Limb (tissue), 2 donors: Measurements from ENCODE around the gene CCDC61.

ENCODE experiments used
- DNase-seq, 2 donors: peaks; one replicate each; pipeline ENCODE4 v3.0.0-alpha.2; 2016; ENCODE audit errors: extremely low spot score in 2 of 2

CCDC61 gene

DNA sequence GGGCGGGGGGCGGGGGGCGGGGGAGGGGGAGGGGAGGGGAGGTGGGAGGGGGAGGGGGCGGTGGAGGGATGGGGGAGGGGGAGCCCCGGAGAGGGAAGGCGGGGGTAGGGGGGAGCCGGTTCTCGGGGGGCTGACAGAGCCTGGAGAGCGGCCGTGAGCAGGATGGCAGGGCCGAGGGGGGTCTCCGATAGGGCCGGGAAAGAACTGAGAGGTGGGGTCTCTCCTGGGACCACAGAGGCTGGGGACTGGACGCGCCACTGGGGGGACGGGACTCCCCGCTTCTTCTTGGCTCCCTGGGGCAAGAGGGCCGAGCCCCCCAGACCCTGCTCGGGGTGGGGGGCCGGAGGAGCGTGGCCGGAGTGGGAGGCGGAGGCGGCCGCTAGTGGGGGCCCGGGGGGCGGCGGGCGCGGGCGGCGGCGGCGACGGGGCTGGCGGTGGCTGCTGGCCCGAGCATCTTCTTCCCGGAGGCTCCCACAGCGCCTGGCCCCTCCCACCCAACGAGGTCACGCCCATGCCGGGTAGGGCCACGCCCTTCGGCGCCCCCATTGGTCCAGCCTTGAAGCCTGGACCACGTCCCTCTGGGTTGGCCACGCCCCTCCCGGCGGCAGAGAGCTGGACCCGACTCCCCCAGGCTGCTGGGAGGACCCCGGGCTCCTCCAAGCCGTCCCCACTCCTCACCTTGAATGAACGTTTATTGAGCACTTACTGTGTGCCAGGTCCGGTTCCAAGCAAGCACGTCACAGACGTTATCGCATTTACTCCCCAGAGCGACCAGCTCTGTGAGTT lies 21.5 kb upstream of the CCDC61 start, which contains the start of gene NOVA2:
NOVA2 (minus strand) TSS at position 313 of the 786 bp plus-strand sequence. CDS start 514 bp downstream, outside the sequence.
- DNase-seq: peak in 1 of 2 donors; percentile 90

DNA sequence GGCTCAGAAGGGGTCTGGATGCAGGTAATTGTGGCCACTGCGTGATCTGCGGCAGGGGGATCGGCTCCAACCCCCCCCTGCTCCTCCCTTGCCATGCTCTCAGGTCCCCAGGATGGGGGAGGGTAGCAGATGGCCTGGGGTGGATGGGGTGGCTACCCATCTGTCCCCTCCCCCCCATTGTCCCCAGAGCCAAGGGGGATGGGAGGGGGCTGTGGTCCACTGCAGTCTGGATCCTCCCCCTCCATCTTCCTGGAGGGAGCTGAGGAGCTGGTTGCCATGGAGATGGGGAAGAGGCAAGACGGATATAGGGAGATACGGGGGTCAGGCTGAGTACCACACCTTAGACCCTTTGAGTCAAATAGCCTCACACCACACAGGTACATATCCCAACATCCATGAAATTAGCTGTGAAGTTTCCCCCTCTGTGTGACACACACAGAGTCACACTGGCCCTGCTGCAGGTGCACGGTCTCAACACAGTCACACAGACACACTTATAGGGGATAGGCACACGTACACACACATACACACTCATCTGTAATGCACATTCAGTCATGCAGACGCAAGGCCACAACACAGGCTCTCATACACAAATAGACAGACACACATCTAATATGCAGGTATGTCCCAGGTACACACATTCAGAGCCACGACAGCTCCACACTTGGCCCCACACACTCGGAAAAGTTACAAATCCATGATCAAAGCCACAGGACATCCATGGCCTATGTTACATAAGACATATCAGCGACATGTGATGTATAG lies 19.8 kb upstream of the CCDC61 start:
- peak in 1 of 2 donors; percentile 43 for DNase-seq

DNA sequence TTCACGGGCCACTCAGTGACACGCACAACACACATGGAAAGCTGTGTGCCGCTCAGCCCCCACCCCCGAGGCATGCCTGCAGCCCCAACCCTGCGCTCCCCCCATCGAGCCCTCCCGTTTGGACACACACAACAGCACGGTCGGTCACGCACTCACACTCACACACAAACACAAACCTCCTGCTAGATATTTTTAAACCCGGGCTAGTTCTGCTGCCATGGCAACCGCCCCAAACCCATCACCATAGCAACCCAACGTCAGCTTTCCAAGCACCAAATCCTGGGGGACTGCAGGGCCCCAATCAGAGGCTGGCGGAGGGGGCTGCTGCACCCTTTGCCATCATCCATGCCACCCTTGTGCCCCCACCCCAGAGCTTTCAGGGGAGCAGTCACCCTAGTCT lies 19.1 kb upstream of the CCDC61 start:
- DNase-seq: peak in 1 of 2 donors; percentile 77

DNA sequence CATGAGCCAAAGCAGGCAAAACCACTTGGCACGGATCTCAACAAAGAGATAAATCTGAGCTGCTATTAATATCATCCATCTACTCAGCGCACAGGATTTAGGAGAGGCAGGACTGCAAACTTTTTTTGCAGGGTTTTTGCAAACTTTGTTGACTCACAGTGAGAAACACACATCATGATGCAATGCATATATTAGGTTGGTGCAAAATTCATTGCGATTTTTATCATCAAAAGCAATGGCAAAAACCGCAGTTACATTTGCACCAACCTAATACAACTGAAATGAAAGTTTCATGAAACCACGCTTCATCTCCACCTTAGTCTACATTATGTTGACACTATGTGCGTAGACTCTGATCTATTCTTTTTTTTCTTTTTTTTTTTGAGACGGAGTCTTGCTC lies 17.1 kb upstream of the CCDC61 start:
- no peak for DNase-seq

DNA sequence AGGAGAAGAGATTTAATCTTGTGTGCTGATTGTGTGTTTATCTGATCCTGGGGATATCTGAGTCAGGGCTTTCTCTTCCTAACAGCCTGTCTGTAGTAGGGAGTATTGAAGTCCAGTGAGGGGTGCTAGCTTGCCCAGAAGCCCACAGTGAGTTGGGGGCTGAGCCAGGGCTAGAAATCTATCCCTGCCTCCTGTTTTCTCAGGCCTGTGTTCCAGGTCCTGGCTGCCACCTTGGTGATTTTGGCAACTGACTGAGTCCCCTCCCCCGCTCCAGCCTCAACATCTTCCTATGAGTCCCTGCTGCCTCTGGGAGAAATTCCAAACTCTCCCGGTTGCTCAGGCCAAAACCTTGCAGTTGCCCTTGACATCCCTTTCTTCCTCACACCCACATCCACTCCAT lies 13.9 kb upstream of the CCDC61 start:
- peak in 1 of 2 donors; percentile 40 for DNase-seq

DNA sequence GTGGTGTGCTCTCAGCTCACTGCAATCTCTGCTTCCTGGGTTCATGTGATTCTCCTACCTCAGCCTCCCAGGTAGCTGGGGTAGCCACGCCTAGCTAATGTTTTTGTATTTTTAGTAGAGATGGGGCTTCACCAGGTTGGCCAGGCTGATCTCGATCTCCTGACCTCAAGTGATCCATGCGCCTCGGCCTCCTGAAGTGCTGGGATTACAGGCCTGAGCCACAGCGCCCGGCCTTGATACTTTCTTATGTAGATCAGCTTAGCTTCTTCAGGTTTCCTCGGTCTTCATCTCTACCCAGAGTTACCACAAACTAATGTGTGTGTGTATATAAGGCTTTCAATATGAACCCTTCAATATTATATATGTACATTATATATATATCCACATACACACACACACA lies 9.9 kb upstream of the CCDC61 start:
- no peak for DNase-seq

DNA sequence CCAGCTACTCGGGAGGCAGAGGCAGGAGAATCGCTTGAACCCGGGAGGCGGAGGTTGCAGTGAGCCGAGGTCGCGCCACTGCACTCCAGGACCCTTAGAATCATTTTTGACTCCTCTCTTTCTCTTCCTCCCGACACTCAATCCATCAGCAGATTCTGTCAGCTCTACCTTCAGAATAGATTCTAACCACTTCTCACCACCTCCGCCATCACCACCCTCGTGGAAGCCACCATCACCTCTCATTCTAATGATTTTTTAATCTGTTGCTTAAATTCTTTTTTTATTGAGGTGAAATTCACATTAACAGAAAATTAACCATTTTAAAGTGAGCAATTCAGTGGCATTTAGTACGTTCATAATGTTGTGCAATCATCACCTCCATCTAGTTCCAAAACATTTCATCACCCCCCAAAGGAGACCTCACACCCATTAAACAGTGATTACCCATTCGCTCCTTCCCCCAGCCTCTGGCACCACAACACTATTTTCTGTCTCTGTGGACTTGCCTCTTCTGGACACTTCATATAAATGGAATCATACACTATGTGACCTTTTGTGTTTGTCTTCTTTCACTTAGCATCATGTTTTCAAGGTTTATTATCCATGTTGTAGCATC lies 5.0 kb upstream of the CCDC61 start:
- no peak for DNase-seq

DNA sequence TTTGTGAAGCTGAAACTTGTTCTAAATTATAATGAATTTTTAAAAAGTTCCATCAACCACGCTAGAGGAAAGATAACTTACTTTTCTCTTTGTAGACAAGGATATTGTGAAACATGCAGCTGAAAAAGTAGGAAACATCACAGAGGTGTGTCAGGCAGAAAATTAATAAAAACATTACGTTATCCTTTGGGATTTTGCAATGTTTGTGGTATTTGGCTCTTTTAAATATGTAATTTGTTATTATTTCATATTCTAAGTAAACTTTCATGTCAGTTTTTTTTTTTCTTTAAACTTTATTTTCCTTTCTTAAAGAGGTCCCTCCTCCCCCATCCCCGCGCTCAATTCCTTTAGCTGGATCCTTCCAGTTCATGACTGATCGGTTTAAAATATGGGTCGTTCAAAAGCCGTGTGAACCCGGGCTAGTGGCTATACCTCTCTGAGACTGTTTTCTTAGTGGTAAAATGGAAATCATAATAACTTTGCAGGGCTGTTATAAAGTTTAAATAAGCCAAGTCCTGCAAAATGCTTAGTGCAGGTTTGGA lies 740 bp upstream of the CCDC61 start:
- DNase-seq: no peak

DNA sequence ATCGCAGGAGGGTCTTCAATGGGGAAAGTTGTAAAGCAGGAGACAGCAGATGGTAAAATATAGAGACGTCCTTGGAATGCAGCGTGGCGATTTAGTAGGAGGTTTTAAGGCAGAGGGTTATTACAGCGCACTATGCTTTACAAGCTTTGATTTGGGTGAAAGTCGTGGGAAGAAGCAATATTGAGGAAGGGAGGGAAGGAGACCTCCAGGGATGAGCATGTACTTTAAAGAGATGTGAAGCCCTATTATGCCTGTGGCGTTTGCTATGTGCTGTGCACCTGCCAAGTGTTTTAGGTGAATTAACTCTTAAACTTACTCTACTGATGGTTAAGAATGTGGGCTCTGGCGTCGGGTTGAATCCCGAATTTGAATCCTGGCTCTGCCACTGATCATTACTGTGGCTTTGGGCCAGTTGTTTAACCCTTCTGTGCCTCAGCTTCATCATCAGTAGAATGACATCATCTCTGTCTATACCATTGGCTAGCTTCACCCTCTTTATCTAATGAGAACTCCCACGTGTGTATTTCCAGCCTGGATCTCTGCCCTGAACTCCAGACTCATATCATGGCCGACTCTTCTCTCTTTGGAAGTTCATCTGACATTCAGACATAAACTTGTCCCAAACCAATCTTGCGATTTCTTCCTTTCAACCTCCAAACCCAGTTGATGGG lies 583 bp downstream of the CCDC61 start:
- no peak for DNase-seq

DNA sequence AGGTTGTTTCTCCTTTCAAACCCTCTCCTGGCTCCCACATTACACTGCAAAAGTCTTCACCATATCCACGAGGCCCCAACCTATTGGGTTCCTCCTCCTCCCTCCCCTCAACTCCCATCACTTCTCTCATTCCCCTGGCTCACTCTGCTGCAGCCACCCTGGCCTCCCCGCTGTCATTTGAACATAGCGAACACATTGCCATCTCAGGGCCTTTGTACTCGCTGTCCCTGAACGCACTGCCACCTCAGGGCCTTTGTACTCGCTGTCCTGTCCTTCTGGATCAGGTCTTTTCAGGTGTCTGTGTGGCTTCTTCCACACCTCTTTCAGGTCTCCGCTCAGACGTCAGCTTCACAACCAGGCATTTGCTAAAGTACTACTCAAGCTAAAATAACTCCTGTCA lies 1.7 kb downstream of the CCDC61 start:
- DNase-seq: no peak

DNA sequence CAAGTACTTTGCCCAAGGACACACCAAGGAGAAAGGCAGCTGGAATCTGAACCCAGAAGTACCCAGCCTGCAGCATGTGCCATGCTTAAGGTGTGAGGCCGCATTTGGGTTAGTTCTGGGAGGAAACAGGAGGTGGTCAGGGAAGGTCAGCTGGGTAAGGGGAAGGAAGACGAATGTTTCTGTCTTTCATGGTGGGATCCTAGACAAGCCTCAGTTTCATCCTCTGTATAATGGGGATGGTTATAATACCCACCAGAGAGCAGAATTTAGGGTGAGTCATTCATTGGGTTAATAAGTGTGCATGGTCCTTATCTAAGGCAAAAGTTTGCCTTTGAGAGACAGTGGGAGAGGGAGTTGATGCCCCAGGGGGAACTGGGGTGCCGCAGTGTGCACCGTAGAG lies 3.6 kb downstream of the CCDC61 start:
- no peak for DNase-seq

DNA sequence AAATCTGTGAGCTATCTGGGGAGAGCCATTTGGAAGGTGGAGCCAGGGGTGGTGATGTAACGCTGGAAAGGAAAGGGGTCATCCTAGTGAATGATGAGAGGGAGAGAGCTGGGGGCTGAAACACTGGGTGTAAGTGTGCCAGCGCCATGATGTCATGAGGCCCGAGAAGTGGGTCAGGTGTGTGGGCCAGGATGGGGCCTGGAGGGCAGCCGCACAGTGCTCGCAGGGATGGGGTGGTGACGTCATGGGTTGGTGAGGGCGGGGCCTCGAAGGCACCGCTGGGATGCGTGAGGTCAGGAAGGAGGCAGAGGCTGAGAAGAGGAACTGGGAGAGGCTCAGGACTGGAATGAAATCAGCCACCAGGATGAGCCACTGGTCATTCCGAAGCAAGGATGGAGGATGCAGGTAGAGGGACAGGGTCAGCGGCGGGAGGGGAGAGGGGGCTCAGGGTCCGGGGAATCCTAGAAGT lies 4.4 kb downstream of the CCDC61 start:
- peak in 1 of 2 donors; percentile 74 for DNase-seq

DNA sequence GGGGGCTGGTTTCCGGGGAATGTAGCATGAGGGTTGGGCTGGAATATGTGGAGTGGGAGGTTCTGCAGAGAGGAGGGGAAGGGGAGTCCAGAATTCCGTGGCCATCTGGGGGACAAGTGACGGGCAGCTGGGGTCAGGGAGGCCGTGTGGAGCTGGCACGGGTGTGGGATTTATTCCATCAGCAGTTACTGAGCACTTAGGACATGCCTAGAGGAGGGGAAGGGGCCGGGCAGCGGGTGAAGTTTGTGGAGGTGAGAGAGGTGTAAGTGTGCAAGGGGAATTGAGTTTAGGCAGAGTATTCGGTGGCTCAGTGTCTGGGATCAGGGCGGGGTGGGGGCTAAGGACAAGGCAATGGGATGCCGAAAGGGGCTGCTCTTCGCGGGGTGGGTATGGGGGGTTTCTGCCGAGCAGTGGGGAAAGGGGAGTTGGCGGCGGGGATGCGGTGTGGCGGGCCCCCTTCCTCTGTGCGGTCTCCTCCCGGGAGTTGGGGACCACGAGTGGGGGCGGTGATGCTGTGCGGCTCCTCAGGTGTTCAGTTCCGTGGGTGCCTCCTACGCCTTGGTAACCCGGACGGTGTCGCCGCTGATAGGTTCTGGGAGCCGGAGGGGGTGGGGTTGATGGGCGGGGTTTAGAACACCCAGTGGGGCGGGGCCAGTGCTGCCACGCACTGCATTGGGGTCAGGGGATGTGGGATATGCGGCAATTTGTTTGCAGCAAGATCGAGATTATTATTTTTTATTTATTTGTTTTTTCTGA lies 5.4 kb downstream of the CCDC61 start:
- peak in 1 of 2 donors; percentile 70 for DNase-seq

DNA sequence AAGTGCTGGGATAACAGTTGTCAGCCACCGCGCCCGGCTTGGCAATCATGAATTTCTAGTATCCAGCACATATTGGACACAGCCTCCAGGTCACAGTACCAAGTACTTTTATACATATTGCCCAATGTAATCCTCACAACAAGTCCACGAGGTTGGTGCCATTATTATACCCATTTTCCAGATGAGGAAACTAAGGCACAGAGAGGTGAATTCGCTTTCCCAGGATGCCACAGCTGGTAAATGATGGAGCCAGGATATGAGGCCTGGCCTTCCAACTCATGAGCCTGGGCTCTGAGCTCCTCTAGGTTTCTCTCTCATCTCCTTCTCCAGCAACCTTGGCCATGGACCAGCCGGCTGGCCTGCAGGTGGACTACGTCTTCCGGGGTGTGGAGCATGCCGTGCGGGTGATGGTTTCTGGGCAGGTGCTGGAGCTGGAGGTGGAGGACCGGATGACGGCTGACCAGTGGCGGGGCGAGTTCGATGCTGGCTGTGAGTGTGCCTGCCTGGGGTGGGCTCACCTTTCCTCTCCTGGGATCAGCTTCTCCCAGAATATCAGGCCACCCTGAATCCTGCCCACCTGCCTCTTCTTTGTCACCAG lies 7.5 kb downstream of the CCDC61 start:
- no peak for DNase-seq

DNA sequence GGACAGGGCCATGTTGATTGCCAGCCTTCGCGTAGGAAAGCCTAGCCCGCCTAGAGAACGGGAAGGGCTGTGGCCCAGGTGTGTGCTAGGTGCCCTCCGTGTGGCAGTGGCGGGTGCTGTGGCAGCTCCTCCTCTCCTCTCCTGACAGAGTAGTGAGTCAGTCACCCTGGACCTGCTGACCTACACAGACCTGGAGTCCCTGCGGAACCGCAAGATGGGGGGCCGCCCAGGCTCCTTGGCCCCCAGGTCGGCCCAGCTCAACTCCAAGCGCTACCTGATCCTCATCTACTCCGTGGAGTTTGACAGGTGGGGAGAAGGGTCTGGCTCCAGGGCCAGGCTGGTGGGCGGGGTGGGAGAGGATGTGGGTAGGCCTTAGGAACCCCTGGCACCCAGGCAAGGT lies 11.1 kb downstream of the CCDC61 start:
- no peak for DNase-seq

DNA sequence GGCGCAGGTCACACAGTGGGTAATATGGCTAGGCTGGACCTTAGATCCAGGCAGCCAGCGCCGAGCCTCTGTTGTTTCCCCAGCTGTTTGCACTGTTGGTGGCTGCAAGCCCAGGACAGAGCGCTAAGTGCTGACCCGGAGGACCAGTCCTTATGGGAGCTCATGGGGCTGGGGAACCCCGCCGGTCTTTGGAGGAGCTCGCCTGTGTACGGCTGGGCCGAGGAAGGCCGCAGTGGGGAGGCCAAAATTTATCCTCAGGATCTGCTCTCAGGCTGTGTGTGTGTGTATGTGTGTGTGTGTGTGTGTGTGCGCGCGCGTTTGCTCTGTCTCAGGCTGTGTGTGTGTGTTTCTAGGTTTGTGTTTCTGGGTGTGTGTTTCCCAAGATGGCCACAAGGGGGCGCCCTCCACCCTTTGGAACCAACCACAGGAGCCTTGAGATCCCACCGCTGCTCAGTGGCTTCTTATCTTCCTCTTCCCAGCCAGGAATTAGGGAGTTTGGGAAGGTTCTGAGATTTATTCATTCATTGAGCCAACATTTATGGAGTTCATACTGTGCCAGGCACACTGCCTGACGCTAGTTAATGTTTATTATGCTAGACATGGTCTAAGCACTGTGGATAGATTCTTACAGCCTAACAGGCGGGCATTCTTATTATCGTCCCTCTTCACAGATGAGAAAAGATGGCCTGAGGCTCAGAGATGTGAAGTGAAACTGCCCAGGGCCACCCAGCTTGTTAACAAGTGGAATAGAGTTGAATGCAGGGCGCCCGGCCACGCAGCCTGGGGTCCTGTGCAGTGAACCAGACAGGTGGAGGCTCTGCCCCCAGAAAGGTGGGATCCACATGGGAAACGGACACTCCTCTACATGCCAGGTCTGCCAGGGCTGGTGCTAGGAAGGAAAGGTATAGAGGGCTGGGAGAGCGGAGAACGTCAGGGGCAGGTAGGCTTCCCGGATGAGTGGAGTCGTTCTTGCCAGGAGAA lies 14.6 kb downstream of the CCDC61 start:
- DNase-seq: peak in 1 of 2 donors; percentile 80

DNA sequence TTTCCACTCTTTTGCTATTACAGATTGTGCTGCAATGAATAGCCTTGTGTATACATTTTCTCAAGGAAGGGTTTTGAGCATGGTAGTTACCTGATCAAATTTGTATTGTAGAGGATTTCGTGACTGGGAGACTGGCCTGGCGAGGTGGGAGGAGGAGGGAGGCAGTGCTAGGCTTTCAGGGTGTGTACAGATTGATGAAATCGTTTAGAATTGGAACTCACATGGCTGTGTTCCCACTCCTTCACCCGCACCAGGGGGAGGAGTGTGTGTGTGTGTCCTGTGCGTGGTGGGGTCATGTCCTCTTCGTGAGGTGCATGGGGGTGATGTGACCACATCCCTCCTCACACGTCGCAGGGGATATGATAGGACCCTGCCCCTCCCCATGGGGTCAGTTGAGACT lies 19.3 kb downstream of the CCDC61 start:
- DNase-seq: no peak

DNA sequence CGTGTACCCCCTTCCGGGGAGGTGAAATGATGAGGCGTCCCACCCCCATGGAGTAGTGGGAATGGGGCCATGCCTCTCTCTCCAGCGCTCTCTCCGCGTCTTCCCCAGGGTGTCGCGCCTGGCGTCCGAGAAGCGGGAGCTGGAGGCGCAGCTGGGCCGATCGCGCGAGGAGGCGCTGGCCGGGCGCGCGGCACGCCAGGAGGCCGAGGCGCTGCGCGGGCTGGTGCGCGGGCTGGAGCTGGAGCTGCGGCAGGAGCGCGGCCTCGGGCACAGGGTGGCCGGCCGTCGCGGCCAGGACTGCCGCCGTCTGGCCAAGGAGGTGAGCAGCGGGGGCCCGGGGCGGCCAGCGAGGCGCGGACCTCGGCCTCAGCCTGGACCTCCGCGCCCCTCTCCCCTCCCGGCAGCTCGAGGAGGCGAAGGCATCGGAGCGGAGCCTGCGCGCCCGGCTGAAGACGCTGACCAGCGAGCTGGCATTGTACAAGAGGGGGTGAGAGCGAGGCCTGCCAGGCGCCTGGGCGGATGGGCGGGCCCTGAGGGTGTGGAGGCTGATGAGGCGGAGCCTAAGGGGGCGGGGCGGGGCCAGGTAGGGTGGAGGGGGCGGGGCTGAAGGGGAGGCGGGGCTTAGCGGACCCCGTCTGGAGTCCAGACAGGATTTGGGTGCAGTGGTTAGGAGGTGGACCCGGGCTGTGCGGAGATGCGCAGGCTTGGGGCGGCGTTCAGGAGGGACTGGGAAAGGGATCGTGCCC lies 19.8 kb downstream of the CCDC61 start:
- peak in 1 of 2 donors; percentile 74 for DNase-seq
